SK-MEL-5 (cell line): ENCODE results near the gene CA10. TPM values are rescaled to one million over a fixed set of nuclear protein-coding genes. Genes with fewer than 3 reads are reported as not detected.

ENCODE experiments used
- DNase-seq: peaks from one replicate; pipeline ENCODE4 v3.0.0-alpha.2; 2016; ENCODE audit warnings: low read depth, low spot score
- in situ Hi-C: cut with HindIII; loops from 2 replicates; pipeline ENCODE4 v1.10.0; 2016; ENCODE audit warnings: low sequenced_read_pairs, high pct_unique_total_duplicates, low pct_unique_long_range_greater_than_20kb
- total RNA-seq: library from RNA; depleted of rRNA; stranded (reverse); fragments of >200 nt; shearing (Covaris generic); gene quantifications from 2 replicates; pipeline ENCODE4 v1.2.3, GENCODE V29; 2014

The CA10 gene
- total RNA-seq, 1 experiment from 2014 or later: not detected

- no peak for DNase-seq
- in situ Hi-C loops: no loop called here
These were observed 556.8 kb downstream of the CA10 start for GRCh38 chr17:51601622-51602261.

GRCh38 chr17:51598824-51599223, 559.7 kb downstream of the CA10 start:
- in situ Hi-C loops: no loop called here
- DNase-seq: no peak

GRCh38 chr17:51597345-51597744, 561.2 kb downstream of the CA10 start:
- DNase-seq: no peak
- in situ Hi-C loops: no loop called here

- in situ Hi-C loops: no loop called here
- peak; percentile 41 for DNase-seq
These were observed 562.6 kb downstream of the CA10 start for GRCh38 chr17:51595826-51596398.

GRCh38 chr17:51590071-51590656, 568.4 kb downstream of the CA10 start:
- DNase-seq: peak; percentile 84
- in situ Hi-C loops: no loop called here

- in situ Hi-C loops: no loop called here
- DNase-seq: no peak
These were observed 570.5 kb downstream of the CA10 start for GRCh38 chr17:51588063-51588462.

- in situ Hi-C loops: no loop called here
- DNase-seq: no peak
These were observed 571.0 kb downstream of the CA10 start for GRCh38 chr17:51587516-51587915.

GRCh38 chr17:51585514-51586104, 572.9 kb downstream of the CA10 start:
- in situ Hi-C loops: no loop called here
- DNase-seq: peak; percentile 78

GRCh38 chr17:51580869-51581268, 577.6 kb downstream of the CA10 start:
- in situ Hi-C loops: no loop called here
- no peak for DNase-seq
